Upper lobe of left lung (tissue), 4 donors: ENCODE data around the gene ACSS2.

Experiments used
- EP300 ChIP-seq, 4 donors: sonication (generic); formaldehyde crosslinking; IDR thresholded peaks; one replicate each; pipeline ENCODE4 v1.5.1; 2017; ENCODE audit warnings: antibody characterized with exemption in 4 of 4, control low read depth in 2 of 4
- POLR2A ChIP-seq, 4 donors: fragments of 450-650 bp; IDR thresholded peaks; one replicate each; pipeline ENCODE4 v1.5.1; 2016 to 2017; ENCODE audit warnings: antibody characterized with exemption in 4 of 4, mild to moderate bottlenecking in 2 of 4

- TF ChIP-seq EP300 (IDR thresholded peaks at IDR 0.05) (no peak), POLR2A (IDR thresholded peaks at IDR 0.05) (no peak)
Observed at GRCh38 chr20:34920055-34920454, 43.6 kb downstream of the ACSS2 start.
